ENCODE data around the gene BLNK.

The BLNK gene

DNA sequence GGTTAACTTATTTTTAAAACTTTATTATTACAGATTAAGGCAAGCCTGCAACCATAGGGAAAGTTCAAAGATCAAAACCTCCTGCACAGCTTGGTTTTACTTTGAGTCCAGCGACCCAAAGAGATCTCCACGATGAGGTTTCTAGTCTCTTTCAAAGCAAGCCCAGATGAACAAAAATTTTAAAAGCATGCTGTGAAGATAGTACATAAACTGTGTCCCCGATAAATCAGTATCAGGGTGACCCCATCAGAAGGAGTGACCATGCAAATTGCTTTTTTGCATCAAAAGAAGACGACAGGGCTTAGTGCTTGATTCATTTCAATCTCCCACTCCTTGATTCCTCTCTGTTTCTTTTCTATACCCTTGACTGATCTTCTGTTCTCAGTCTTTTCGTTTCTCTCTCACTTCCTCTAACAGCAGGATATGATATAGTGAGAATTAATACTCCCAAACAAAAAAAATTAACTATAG is 16.8 kb upstream of the BLNK start:
- DNase-seq (ENCODE audit: low read depth), result no peak

DNA sequence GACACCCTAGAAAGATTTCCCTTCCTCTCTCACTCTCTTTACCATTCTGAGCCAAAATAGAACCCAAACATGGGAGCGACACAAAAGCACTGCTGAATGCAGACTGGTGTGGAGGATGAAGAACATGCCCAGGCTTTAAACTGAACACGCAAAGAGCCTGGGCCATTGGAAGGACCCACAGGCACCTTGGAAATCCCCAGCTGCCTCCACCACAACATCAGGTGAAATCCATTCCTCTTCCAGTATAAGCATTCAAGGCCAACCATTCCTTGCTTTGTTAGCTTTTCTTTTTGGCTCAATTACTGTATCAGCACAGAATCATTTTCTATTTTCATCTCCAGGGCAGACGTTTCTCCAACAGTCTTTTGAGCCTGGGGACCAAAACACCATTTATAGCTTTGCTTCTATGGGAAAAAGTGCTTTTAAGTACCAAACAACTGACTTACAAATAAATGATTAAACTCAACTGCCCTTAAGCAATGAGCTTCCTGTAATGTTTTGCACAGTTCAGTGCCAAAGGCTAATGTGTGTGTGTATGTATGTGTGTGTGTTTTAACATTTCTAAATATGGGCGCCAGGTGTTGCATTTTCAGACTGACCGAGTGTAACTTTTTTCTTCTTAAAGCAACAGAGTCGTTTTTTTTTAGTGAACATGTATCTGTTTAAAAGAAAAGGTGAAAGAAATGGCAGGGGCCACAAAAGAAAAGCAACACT is 16.2 kb upstream of the BLNK start:
- no peak for DNase-seq (ENCODE audit: low read depth)

DNA sequence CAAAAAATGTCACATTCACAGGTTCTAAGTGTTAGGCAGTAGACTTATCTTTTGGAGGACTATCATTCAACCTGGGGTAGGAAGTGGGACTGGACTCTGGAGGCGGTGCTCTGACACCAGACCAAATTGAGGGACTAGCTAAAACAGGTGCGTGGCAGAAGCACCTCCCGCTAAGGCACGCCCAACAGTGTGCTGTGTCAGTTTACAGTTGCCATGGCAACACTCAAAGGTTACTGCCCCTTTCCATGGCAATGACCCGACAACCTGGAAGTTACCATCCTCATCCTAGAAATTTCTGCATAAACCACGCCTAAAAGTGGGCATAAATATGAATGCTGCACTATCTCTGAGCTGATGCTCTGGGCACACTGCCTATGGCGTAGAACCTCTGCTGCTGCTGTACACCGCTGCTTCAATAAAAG is 14.0 kb upstream of the BLNK start:
- DNase-seq (ENCODE audit: low read depth), result no peak

DNA sequence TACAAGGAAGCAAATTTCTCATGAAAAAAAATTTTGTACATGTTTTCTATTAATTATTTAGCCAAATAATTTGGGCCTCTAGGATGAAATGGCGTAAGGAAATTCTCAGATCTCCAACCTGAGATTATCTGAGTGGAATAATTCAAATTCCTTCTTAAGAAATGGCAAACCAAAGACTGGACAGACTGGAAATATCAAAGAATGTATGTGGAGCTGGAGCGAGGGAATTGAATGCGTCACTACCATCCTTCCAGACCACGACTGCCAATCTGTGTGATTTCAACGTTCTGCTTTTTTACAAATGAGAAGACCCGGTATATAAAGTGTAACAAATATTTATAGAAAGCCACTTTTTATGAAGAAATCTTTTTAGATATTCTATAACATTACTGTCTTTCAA is 12.4 kb upstream of the BLNK start:
- DNase-seq (ENCODE audit: low read depth), result no peak

DNA sequence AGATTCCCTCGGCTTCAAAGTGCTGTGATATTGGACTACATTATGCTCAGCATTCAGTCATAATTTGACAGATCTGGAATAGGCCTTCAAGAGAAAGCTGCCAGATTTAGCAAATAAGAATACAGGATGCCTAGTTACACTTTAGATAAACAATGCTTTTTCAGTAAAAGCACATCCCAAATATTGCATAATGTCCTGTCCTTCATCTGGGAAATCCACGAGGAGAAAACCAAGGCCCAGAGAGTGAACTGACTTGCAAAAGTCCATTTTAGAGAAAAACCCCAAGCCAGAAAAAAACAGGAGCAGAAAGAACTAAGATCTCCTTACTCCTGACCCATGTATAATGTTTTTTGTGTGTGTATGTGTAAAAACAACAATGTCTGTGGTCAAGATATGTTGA is 12.0 kb upstream of the BLNK start:
- no peak for DNase-seq (ENCODE audit: low read depth)

GRCh38 chr10:96281444-96282029 is 10.2 kb upstream of the BLNK start:
- no peak for DNase-seq (ENCODE audit: low read depth)

GRCh38 chr10:96280859-96281258 is 9.5 kb upstream of the BLNK start:
- DNase-seq (ENCODE audit: low read depth), result no peak

- DNase-seq (ENCODE audit: low read depth), result no peak
Measured at GRCh38 chr10:96279191-96279641, 7.8 kb upstream of the BLNK start.

- no peak for DNase-seq (ENCODE audit: low read depth)
Measured at GRCh38 chr10:96276831-96277230, 5.5 kb upstream of the BLNK start.

GRCh38 chr10:96276426-96276825 is 5.1 kb upstream of the BLNK start:
- DNase-seq (ENCODE audit: low read depth), result no peak

DNA sequence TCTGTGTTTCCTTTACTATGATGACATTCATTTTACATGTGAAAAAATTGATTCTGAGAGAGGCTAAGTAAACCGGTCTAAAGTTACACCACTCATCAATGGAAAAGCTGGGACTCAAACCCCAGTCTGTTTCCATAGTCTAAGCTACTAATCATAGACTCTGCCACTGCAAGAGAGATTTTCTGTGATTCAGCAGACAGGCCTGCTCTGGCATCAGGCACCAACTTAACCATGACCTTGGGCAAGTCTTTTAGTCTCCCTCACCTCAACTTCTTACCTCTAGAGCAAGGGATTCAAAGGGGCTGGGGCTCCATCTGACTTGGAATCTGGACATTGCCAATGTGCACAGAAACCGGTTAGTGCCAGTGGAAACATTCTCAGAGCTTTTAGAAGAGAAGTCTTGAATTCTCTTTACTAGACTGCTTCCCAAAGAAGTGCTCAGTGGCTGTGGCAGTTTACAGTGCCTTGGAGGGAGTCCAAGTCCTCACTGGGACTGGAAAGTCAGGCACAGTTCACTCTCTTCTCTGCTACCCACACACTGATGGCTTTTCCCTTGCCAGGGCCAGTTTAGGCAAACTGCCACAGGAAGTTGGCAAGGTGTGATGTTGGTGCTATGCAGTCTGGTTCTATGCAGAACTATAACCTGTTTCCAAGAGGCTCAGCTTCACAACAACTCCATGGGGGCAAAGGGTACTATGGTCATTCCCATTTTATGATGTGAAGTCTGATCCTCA is 4.5 kb upstream of the BLNK start:
- DNase-seq (ENCODE audit: low read depth), result no peak

DNA sequence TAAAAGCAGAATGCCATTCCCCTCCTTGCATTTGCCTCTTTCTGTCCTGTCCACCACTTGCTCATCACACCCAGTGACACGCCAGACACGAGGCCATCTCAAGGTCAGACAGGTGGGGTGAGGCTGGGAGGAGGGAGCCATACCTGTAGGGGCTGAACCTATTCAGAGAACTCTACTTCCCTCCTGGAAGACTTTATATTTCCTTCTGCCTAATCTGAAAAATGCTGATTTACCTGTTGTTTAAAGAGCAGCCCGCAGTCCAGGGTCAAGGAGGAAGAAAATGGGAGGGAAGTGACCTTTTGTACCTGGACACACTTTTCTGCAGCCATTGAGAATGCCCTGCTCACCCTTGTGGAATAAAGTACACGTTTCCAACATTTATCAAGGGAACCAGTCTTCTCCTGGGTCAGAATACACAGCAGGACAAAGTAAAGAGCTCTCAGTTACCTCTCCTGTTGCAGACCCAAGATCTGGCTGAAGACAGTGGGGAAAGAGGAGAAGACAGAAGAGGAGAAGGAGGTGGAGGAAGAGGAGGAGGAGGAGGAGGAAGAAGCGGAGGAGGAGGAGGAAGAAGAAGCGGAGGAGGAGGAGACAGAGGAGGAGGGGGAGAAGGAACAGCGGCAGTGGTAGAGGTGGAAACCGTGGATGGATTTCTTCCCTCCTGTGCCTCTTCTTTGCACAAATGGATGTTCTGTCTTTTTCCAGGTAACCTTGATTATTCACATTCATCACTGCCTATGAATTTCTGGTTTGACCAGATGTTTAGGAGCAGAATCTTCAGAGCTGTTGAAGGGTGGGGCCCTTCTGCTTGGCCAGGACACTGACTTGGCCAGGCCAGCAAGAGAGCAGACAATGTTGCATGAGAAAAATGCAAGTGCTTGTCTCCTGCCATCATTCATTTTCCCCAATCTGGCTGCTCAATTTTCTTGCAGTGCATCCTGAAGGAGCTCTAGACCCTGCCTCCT is 1.2 kb upstream of the BLNK start:
- DNase-seq (ENCODE audit: low read depth), result no peak

DNA sequence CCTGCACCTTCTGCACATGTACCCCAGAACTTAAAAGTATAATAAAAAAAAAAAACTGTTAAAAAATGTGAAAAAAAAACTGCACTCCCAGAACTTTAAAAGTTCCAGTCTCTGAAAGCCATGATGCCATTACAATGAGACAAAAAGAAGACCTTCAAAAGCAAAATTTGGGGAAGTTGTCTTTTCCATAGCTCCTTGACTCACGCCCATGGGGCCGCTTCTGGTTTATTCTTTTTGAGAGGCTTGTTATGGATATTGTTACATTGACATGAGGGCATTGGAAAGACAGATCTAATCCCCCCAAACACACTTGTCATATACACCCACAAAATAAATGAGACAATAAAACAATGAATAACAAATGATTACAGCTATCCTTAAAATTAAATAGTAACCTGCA is 798 bp downstream of the BLNK start:
- no peak for DNase-seq (ENCODE audit: low read depth)

GRCh38 chr10:96269438-96270300 is 1.7 kb downstream of the BLNK start:
- no peak for DNase-seq (ENCODE audit: low read depth)

- no peak for DNase-seq (ENCODE audit: low read depth)
Measured at GRCh38 chr10:96268341-96268909, 2.9 kb downstream of the BLNK start.

DNA sequence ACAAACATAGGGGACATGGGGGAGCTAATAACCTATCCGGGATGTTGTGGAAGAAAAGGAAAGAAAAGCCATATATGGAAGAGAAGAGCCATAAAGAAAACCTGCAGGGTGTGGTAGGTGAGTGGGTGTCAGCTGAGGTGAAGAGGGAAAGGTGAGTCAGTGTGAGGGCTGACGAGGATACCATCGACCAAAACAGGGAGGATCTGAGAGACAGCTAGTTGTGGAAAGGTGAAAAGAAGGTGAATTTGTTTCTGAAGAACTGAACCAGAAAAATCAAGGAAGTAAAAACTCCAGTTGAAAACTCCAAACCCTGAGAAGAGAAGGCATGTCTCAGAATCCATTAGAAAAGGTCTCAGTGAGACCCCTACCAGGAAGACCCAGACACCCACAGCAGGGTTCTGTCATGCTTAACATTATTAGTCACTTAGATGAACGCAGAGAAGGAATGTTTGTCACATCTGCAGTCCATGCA is 4.1 kb downstream of the BLNK start:
- DNase-seq (ENCODE audit: low read depth), result no peak

DNA sequence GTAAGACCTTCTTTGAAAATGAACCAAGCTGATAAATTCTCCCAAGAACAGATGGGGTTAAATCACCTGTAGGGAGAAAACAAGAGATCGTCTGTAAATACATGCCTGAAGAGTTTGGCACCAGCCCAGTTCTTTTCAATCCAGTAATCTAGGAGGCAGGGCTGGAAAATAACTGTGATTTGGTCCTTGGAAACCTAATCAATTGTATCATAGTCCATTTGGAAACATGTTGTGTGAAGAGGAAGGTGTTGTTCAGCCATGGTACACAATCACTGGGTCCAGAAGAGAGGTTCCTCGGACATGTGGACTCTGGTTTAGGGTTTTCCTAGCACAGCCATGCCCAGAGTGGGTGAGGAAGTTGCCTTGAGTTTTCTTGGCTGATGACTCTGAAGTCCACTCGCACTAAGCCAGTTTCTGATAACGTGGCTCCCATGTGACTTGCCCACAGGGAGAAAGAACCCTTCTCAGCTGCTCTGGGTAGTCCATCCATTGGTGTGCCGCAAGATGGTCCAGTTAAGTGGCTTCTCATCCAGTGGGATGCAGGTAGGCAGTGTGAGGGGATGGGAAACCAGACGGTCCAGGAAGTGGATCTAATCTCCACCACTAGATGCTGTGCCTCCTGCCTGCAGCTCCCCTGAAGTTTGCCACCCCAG is 5.1 kb downstream of the BLNK start:
- no peak for DNase-seq (ENCODE audit: low read depth)

GRCh38 chr10:96264938-96265337 is 6.4 kb downstream of the BLNK start:
- DNase-seq (ENCODE audit: low read depth), result no peak

GRCh38 chr10:96263669-96264068 is 7.7 kb downstream of the BLNK start:
- no peak for DNase-seq (ENCODE audit: low read depth)

GRCh38 chr10:96263176-96263575 is 8.2 kb downstream of the BLNK start:
- no peak for DNase-seq (ENCODE audit: low read depth)
